Osteocyte (in vitro differentiated cells): ENCODE data around the gene ZNF329. TPM values are rescaled to one million over a fixed set of nuclear protein-coding genes. Genes with fewer than 3 reads are reported as not detected.

ENCODE experiments used
- DNase-seq: peaks from one replicate; pipeline ENCODE4 v3.0.0; 2021; ENCODE audit warnings: mixed read lengths; ENCODE audit not compliant: unreplicated experiment; ENCODE audit errors: extremely low spot score
- H3K27ac Mint-ChIP-seq: one replicate; pipeline ENCODE4 v1.8.0; 2021; ENCODE audit warnings: mild to moderate bottlenecking, mixed read lengths; ENCODE audit not compliant: unreplicated experiment
- H3K27me3 Mint-ChIP-seq: one replicate; pipeline ENCODE4 v1.8.0; 2021; ENCODE audit warnings: mixed read lengths; ENCODE audit not compliant: unreplicated experiment
- H3K36me3 Mint-ChIP-seq: one replicate; pipeline ENCODE4 v1.8.0; 2021; ENCODE audit warnings: mixed read lengths; ENCODE audit not compliant: unreplicated experiment
- H3K4me1 Mint-ChIP-seq: one replicate; pipeline ENCODE4 v1.8.0; 2021; ENCODE audit warnings: mixed read lengths; ENCODE audit not compliant: unreplicated experiment
- H3K4me3 Mint-ChIP-seq: one replicate; pipeline ENCODE4 v1.8.0; 2021; ENCODE audit warnings: mild to moderate bottlenecking, moderate library complexity, mixed read lengths; ENCODE audit not compliant: unreplicated experiment
- H3K9me3 Mint-ChIP-seq: one replicate; pipeline ENCODE4 v1.8.0; 2021; ENCODE audit warnings: mixed read lengths; ENCODE audit not compliant: unreplicated experiment
- CTCF ChIP-seq: fragments of 200-600 bp; sonication (generic); IDR thresholded peaks from 2 replicates; pipeline ENCODE4 v1.5.0; 2021; ENCODE audit warnings: antibody characterized with exemption, mild to moderate bottlenecking, moderate library complexity
- long read RNA-seq: library from polyadenylated mRNA; unstranded; transcript quantifications from one replicate; pipeline ENCODE4 v2.0.0, GENCODE V29; 2021
- total RNA-seq: library from RNA; stranded (reverse); gene quantifications from 2 replicates; pipeline ENCODE4 v1.2.1, GENCODE V29; 2021

ZNF329 gene
- total RNA-seq = 10.0 and 10.3 TPM in 2 replicates
- long read RNA-seq, partial matches to known transcripts = 0 of 2 reads
- long read RNA-seq, other reads (novel, unspliced or antisense) = 1 of 2 reads

- H3K27ac Mint-ChIP-seq = peak within 1 kb of the TSS; percentile 84
- H3K27me3 Mint-ChIP-seq = no peaks in the 10 kb centered on the region
- H3K9me3 Mint-ChIP-seq = peaks cover 25% of the 10 kb centered on the region
- peaks cover 22% of the 10 kb centered on the region for H3K36me3 Mint-ChIP-seq
- no peak for TF ChIP-seq CTCF
- peak; percentile 97 for DNase-seq
- H3K4me1 Mint-ChIP-seq = peaks cover 24% of the 10 kb centered on the region
- H3K4me3 Mint-ChIP-seq = peak within 1 kb of the TSS; percentile 88
Measured at GRCh38 chr19:58150328-58150921, at the start of gene ZNF329. Gene ZNF329 (minus strand): TSS chr19:58150789. CDS start chr19:58129503, 21,286 bp downstream.

DNA sequence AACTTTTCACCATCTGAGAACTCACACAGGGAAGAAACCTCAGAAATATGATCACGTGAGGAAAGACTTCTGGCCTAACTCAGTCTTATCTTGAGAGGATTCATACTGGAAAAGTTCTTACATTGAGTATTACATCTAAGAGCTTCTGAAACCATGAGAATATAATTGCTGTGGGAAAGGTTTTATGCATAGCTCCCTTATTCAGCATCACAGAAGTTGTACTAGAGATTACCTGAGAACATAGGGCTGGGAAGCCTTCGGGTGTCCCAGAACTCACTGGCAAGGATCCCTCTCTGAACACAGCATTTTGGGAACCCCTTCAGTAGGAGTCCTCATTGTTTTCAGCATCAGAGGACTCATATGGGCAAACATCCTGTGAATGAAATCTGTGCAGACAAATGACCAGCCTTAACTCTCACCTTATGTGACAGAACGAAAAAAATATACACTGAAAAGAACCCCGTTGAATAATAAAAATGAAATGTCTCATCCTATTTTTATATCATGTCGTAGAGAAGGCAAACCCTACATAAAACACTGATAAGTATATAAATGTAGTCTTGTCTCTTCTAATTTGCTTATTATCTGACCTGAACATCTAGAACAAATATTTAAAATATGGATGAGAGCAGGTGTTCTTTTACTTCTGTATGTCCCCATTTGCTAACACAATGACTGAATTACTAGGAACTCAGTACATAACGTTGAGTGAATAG lies 46.5 kb upstream of the ZNF329 start:
- Mint-ChIP-seq H3K36me3 (peaks cover 77% of the 10 kb centered on the region), H3K27ac (no peak overlapping the region), H3K4me1 (no peaks in the 10 kb centered on the region), H3K9me3 (peaks cover 41% of the 10 kb centered on the region), H3K4me3 (no peak overlapping the region), H3K27me3 (no peaks in the 10 kb centered on the region)
- no peak for DNase-seq
- TF ChIP-seq CTCF = no peak

GRCh38 chr19:58183817-58184215 lies 33.2 kb upstream of the ZNF329 start:
- Mint-ChIP-seq H3K4me3 (peak overlapping the region; percentile 89), H3K27me3 (no peaks in the 10 kb centered on the region), H3K27ac (peak overlapping the region; percentile 100), H3K4me1 (peaks cover 13% of the 10 kb centered on the region), H3K36me3 (peaks cover 71% of the 10 kb centered on the region), H3K9me3 (peaks cover 17% of the 10 kb centered on the region)
- DNase-seq = no peak
- TF ChIP-seq CTCF = no peak

DNA sequence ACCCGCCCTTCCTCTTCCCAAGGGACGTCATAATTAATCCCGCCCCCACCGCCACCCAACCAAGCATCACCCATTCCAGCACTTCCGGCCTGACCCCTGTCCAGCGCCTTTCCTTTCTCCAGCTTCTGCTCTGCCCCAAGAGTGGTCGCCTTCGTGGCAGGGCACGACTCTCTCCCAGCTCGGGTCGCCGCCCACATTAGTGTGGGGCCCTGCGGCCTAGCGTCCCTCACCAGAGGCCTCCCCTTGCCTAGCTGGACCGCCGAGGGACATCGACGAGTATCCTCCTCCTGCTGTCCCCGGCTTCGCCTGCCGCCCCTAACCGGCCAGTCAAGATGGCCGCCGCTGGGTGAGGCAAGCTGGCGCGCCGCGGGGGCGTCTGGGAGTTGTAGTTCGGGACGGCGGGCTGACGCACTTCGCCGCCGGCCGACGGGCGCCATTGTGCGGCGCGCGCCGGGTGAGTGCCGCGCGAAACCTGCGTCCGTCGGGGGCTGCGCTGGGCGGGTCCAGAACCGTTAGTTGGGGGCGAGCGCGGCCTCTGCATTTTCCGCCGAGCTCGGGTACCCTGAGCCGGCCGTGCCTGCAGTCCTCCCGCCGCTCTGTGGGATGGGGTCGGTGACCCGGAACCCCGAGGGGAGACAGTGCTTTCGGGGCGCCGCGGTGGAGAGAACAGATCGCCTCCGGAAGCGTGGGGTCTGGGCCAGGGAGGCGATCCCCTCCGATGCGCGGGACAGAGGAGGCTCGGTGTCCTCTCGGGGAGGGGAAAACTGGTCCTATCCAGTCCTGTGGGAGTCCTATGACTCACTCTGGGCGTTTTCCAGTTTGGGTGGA lies 32.6 kb upstream of the ZNF329 start, which contains the start of gene ZNF274:
Gene ZNF274, plus strand, starts transcription at position 73 of the 828 bp plus-strand sequence. CDS start 905 bp downstream, outside the sequence.
- DNase-seq = peak; percentile 97
- H3K4me3 Mint-ChIP-seq = peak within 1 kb of the TSS; percentile 89
- H3K9me3 Mint-ChIP-seq = peaks cover 16% of the 10 kb centered on the region
- H3K36me3 Mint-ChIP-seq = peaks cover 73% of the 10 kb centered on the region
- peaks cover 13% of the 10 kb centered on the region for H3K4me1 Mint-ChIP-seq
- H3K27ac Mint-ChIP-seq = peak within 1 kb of the TSS; percentile 100
- no peaks in the 10 kb centered on the region for H3K27me3 Mint-ChIP-seq
- TF ChIP-seq CTCF = no peak
